ENCODE measurements around the gene GARRE1. TPM values are rescaled to one million over a fixed set of nuclear protein-coding genes. Genes with fewer than 3 reads are reported as not detected.

The GARRE1 gene
- total RNA-seq, 4 donors from 2014 or later: 22.4 to 54.6 (median 43.0) TPM

GRCh38 chr19:34226036-34226435, 28.3 kb upstream of the GARRE1 start:
- Histone ChIP-seq H3K27ac (peak overlapping the region in 1 of 2 donors; percentile 1), H3K27me3 (no peaks in the 10 kb centered on the region), H3K36me3 (no peaks in the 10 kb centered on the region), H3K4me1 (no peaks in the 10 kb centered on the region), H3K4me3 (no peak overlapping the region), H3K9me3 (no peaks in the 10 kb centered on the region)
- no peak for DNase-seq
- TF ChIP-seq CTCF (IDR thresholded peaks at IDR 0.05) (no peak), POLR2A (IDR thresholded peaks at IDR 0.05) (no peak)
- intact Hi-C loops (cut with DNase I; ENCODE audit: low total_unique reads): no loop called here

GRCh38 chr19:34228347-34228746, 26.0 kb upstream of the GARRE1 start:
- Histone ChIP-seq H3K27ac (no peak overlapping the region), H3K9me3 (no peaks in the 10 kb centered on the region), H3K36me3 (no peaks in the 10 kb centered on the region), H3K27me3 (no peaks in the 10 kb centered on the region), H3K4me3 (no peak overlapping the region), H3K4me1 (no peaks in the 10 kb centered on the region)
- DNase-seq: no peak
- TF ChIP-seq POLR2A (IDR thresholded peaks at IDR 0.05): no peak
- TF ChIP-seq CTCF (IDR thresholded peaks at IDR 0.05): no peak
- intact Hi-C loops (cut with DNase I; ENCODE audit: low total_unique reads): no loop called here

DNA sequence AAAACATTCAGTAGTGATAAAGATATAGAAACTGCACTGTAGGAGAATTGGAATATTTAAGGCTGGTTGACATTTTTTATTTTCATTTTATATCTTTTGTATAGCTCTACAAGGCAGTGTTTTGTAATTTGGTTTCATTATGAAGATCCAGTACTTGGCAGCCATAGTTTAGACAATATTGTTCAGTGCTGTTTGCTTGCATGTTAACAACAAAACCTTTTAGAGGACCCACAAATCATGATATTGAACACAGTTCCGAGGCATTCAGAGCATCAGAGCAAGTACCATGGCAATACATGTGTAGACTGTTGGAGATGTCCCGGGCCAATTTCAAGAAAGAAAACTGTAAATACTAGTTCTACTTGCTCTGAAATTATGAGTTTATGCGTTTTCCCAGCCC, 25.6 kb upstream of the GARRE1 start:
- intact Hi-C loops (cut with DNase I; ENCODE audit: low total_unique reads): no loop called here
- H3K27ac ChIP-seq: no peak overlapping the region
- H3K4me3 ChIP-seq: no peak overlapping the region
- no peaks in the 10 kb centered on the region for H3K4me1 ChIP-seq
- H3K9me3 ChIP-seq: no peaks in the 10 kb centered on the region
- no peaks in the 10 kb centered on the region for H3K27me3 ChIP-seq
- DNase-seq: no peak
- TF ChIP-seq CTCF (IDR thresholded peaks at IDR 0.05) (no peak), POLR2A (IDR thresholded peaks at IDR 0.05) (no peak)
- no peaks in the 10 kb centered on the region for H3K36me3 ChIP-seq

- Histone ChIP-seq H3K4me1 (no peaks in the 10 kb centered on the region), H3K36me3 (no peaks in the 10 kb centered on the region), H3K27ac (no peak overlapping the region), H3K4me3 (no peak overlapping the region), H3K27me3 (no peaks in the 10 kb centered on the region), H3K9me3 (no peaks in the 10 kb centered on the region)
- no peak for DNase-seq
- intact Hi-C loops (cut with DNase I; ENCODE audit: low total_unique reads): no loop called here
- TF ChIP-seq POLR2A (IDR thresholded peaks at IDR 0.05): no peak
- TF ChIP-seq CTCF (IDR thresholded peaks at IDR 0.05): no peak
Observed at GRCh38 chr19:34229721-34230120, 24.6 kb upstream of the GARRE1 start.

DNA sequence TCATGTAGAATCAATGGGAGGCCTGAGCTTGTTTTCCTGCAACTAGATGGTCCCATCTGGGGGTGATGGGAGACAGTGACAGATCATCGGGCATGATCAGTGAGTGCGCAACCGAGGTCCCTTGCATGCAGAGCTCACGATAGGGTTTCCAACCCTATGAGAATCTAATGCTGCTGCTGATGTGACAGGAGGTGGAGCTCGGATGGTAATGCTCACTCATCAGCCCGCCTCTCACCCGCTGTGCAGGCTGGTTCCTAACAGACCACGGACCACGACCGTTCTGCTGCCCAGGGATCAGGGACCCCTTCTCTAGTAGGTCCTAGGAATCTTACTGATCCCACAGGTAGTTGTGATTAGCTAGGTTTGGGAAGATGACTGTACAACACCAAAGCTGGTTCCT, 23.5 kb upstream of the GARRE1 start:
- Histone ChIP-seq H3K27me3 (no peaks in the 10 kb centered on the region), H3K36me3 (no peaks in the 10 kb centered on the region), H3K27ac (no peak overlapping the region), H3K4me1 (no peaks in the 10 kb centered on the region), H3K4me3 (no peak overlapping the region), H3K9me3 (no peaks in the 10 kb centered on the region)
- intact Hi-C loops (cut with DNase I; ENCODE audit: low total_unique reads): no loop called here
- no peak for DNase-seq
- TF ChIP-seq POLR2A (IDR thresholded peaks at IDR 0.05): no peak
- no peak for TF ChIP-seq CTCF (IDR thresholded peaks at IDR 0.05)
